ENCODE data around the gene NPTX2.

DNA sequence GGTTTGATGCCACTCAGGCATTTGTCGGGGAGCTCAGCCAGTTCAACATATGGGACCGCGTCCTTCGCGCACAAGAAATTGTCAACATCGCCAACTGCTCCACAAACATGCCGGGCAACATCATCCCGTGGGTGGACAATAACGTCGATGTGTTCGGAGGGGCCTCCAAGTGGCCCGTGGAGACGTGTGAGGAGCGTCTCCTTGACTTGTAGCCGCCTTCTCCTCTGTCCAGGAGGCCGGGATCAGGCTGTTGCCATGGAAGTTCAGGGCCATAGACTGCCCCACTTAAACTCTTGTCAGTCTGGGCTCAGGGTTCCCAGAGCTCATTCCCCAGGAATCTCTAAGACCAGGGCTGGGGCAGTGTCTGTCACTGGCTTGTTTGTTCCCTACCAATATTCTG, 11.3 kb downstream of the NPTX2 start:
- TF ChIP-seq, protein P1, sequence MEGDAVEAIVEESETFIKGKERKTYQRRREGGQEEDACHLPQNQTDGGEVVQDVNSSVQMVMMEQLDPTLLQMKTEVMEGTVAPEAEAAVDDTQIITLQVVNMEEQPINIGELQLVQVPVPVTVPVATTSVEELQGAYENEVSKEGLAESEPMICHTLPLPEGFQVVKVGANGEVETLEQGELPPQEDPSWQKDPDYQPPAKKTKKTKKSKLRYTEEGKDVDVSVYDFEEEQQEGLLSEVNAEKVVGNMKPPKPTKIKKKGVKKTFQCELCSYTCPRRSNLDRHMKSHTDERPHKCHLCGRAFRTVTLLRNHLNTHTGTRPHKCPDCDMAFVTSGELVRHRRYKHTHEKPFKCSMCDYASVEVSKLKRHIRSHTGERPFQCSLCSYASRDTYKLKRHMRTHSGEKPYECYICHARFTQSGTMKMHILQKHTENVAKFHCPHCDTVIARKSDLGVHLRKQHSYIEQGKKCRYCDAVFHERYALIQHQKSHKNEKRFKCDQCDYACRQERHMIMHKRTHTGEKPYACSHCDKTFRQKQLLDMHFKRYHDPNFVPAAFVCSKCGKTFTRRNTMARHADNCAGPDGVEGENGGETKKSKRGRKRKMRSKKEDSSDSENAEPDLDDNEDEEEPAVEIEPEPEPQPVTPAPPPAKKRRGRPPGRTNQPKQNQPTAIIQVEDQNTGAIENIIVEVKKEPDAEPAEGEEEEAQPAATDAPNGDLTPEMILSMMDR (IDR thresholded peaks at IDR 0.05; ENCODE audit: low read length), result no peak
- no peak for TF ChIP-seq EZH2phosphoT487 (IDR thresholded peaks at IDR 0.05; ENCODE audit: low read length)
